Activated T-cell treated with anti-CD3 and anti-CD28 coated beads, Interleukin-2, amount 50 U/mL, for 72 hours (primary cell): ENCODE results near the gene CAPZA2. TPM values are rescaled to one million over a fixed set of nuclear protein-coding genes. Genes with fewer than 3 reads are reported as not detected.
A peak's percentile ranks its signal among the peaks of the same experiment; 100 is the strongest.
"Not testable (repeated sequence)": the region's sequence is repeated elsewhere in the genome, so short reads cannot be mapped to it uniquely, and the experiment has no call there.

Experiments
- ATAC-seq, 2 donors: fragments of 150-1000 bp; cut with Tn5 transposase; replicated peaks in 1 of 2; 2 replicates each; pipeline ENCODE4 v1.10.0; 2021; ENCODE audit warnings: moderate library complexity in 2 of 2, mild to moderate bottlenecking in 1 of 2
- DNase-seq, 2 donors: peaks; one replicate each; pipeline ENCODE4 v3.0.0; 2021 to 2022; ENCODE audit warnings: mixed read lengths in 1 of 2
- H3K27ac Mint-ChIP-seq: one replicate; pipeline ENCODE4 v1.8.0; 2022; ENCODE audit warnings: mild to moderate bottlenecking, moderate library complexity, mixed read lengths
- H3K27me3 Mint-ChIP-seq: one replicate; pipeline ENCODE4 v1.8.0; 2022; ENCODE audit warnings: low read depth, mixed read lengths
- H3K36me3 Mint-ChIP-seq, 2 donors: one replicate each; pipeline ENCODE4 v1.8.0; 2022; ENCODE audit warnings: mixed read lengths in 2 of 2, mild to moderate bottlenecking in 1 of 2; ENCODE audit not compliant: insufficient read depth in 2 of 2
- H3K4me1 Mint-ChIP-seq: one replicate; pipeline ENCODE4 v1.8.0; 2022; ENCODE audit warnings: low read depth, mixed read lengths
- H3K4me3 Mint-ChIP-seq, 2 donors: one replicate each; pipeline ENCODE4 v1.8.0; 2022; ENCODE audit warnings: mild to moderate bottlenecking in 2 of 2, mixed read lengths in 2 of 2, moderate library complexity in 2 of 2
- H3K9me3 Mint-ChIP-seq, 2 donors: one replicate each; pipeline ENCODE4 v1.8.0; 2022; ENCODE audit warnings: mixed read lengths in 2 of 2
- total RNA-seq, 2 donors: library from RNA; stranded (reverse); gene quantifications; one replicate each; pipeline ENCODE4 v1.2.3, GENCODE V29; 2022

CAPZA2 gene
- total RNA-seq, 2 donors from 2014 or later = 128 to 144 TPM

- Mint-ChIP-seq H3K36me3 (no peaks in the 10 kb centered on the region), H3K9me3 (no peaks in the 10 kb centered on the region), H3K4me1 (peaks cover 8% of the 10 kb centered on the region), H3K27me3 (peaks cover 6% of the 10 kb centered on the region), H3K4me3 (no peak overlapping the region), H3K27ac (no peak overlapping the region)
- DNase-seq (no peak), ATAC-seq (no peak)
Measured at GRCh38 chr7:116970238-116970910, 108.0 kb downstream of the CAPZA2 start.

DNA sequence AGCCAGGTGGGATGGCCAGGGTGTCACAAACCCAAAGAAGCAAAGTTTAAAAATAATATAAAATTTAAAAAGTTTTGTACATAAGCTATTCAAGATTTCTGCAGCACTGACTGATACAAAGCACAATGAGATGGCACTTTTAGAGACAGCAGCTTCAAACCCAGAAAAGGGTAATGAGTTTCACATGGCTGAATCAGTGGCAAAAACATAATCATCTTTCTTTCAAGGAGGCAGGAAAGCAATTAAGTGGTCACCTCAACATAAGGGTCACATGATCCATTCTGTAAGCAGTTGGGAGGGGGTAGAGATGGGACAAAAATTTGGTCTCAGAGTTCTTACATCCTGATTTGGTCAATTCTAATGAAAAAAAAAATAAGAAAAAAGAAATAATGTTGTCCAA is 108.8 kb downstream of the CAPZA2 start:
- H3K27me3 Mint-ChIP-seq, H3K4me1 Mint-ChIP-seq, H3K4me3 Mint-ChIP-seq, DNase-seq, H3K9me3 Mint-ChIP-seq, H3K27ac Mint-ChIP-seq, H3K36me3 Mint-ChIP-seq: not testable (repeated sequence)
- peak in 1 of 2 donors; percentile 26 for ATAC-seq

Other genes starting within 250 kb of the CAPZA2 start
- 1 to 10 TPM; 2.4 TPM for gene MET, start 190.4 kb upstream of the CAPZA2 start, total RNA-seq
- gene ST7, start 90.9 kb downstream of the CAPZA2 start, total RNA-seq = 1 to 10 TPM; 6.2 to 7.2 TPM